Caki2 (cell line): ENCODE measurements around the gene ADIPOR1. TPM values are rescaled to one million over a fixed set of nuclear protein-coding genes. Genes with fewer than 3 reads are reported as not detected.

Experiments
- DNase-seq: peaks from one replicate; pipeline ENCODE4 v3.0.0-alpha.2; 2015; ENCODE audit warnings: low read depth
- in situ Hi-C: cut with HindIII; loops from 2 replicates; pipeline ENCODE4 v1.10.0; 2016; ENCODE audit warnings: low sequenced_read_pairs, low pct_unique_long_range_greater_than_20kb, mixed read lengths
- total RNA-seq: library from RNA; depleted of rRNA; stranded (reverse); fragments of >200 nt; shearing (Covaris generic); gene quantifications from 2 replicates; pipeline ENCODE4 v1.2.3, GENCODE V29; 2014; ENCODE audit warnings: low replicate concordance

The ADIPOR1 gene
- total RNA-seq, 1 experiment from 2014 or later: 96.0 TPM

DNA sequence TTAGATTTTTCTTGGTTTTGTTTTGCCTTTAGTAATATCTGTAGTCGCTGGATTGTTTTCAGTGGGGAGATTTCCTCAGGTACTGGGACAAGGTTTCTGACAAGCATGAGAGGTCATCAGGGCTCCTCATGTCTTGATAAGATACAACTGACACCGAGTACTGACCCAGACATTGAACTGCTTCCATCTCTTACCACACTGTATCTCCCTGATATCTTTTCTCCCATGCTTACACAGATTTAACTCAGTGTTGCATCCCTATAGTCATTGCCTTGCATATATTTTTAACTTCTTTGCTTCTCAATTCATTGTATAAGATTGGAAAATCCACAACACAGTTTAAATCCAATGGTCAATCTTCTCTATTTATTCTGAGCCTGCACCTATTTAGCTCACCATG, 21.3 kb upstream of the ADIPOR1 start:
- in situ Hi-C loops: no loop called here

DNA sequence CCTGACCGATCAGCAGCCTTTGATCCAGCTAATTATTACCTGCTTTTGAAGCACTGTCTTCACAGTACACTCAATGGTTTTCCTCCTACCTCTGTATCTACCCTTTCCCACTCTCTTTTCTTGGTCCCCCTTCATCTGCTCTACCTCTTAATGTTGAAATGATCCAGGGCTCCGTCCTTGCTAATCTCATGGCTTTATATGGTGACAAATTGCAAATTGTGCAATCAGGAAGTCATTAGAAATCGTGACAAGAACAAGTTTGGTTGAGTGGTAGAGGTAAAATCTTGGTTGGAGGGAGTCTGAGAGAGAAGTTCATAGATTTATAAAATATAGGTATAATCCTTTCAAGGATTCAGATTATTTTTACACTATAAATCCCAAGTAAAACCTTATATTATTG, 18.5 kb upstream of the ADIPOR1 start:
- DNase-seq: no peak
- in situ Hi-C loops: no loop called here

More for the DNA sequence above, 21.3 kb upstream of the ADIPOR1 start:
- no peak for DNase-seq

DNA sequence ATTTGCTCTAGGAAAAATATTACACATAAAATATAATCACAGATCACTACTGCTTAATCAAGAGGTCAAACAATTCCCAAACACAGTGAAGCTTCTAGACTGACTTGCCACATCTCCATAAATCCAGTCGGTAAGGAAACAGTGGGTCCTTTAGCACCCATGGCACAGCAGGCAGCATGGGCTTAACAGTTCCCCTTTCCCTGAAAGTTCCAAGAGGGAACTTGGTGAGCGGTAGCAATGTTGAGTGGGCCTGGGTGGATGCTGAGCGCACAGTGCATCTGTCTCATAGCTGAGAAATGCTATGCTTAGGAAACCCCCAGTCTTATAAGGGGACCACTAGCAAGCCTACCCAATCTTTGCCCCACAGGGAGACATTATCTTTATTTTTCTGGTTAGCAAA, 16.7 kb upstream of the ADIPOR1 start:
- in situ Hi-C loops: no loop called here
- no peak for DNase-seq

DNA sequence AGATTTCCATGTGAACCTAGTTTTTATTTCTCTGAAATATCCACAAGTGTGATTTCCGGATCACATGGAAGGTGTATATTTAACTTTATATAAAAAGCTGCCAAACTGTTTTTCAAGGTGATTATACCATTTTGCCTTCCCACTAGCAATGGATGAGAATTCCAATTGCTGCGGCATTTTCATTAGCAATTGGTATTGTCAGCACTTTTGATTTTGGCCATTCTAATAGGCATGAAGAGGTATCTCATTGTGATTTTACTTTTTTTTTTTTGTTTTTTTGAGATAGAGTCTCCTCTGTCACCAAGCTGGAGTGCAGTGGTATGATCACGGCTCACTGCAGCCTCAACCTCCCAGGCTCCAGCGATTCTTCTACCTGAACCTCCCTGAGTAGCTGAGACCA, 13.9 kb upstream of the ADIPOR1 start:
- no peak for DNase-seq
- in situ Hi-C loops: no loop called here

DNA sequence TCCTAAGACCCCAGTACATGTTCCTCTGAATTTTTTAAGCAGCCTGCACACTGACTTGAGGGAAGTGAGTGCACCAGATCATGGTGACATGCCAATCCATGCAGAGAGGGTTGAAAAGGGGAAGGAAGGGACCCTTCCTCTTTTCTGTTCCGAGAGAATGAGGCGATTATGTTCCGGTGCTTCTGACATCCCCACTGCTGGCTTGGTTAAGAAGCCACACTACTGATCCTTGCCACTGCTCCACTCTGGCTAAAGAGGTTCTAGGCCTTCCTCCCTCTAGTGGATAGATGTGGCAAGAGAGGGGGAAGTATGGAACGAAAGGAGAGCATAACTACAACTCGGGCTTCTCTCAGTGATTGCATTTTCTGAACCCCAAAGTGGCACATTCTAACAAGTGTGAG, 10.8 kb upstream of the ADIPOR1 start:
- peak; percentile 44 for DNase-seq
- in situ Hi-C loops: no loop called here

DNA sequence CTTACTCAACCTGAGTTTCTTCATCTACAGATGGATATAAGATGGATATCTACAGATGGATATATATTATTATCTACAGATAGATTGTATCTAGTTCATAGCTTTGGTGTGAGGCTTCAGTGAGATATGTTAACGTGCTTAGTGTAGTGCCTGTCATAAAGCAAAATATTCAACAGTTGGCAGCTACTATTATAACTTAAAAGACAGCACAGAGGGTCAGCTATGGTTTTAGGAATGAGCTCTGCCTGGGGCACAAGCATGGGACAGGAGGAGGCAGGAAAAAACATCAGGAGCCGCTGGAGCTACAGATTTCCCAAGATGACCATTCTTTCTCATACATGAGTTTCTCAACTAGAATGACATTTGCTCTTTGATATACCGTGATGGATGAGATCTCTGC, 10.2 kb upstream of the ADIPOR1 start:
- DNase-seq: no peak
- in situ Hi-C loops: no loop called here

DNA sequence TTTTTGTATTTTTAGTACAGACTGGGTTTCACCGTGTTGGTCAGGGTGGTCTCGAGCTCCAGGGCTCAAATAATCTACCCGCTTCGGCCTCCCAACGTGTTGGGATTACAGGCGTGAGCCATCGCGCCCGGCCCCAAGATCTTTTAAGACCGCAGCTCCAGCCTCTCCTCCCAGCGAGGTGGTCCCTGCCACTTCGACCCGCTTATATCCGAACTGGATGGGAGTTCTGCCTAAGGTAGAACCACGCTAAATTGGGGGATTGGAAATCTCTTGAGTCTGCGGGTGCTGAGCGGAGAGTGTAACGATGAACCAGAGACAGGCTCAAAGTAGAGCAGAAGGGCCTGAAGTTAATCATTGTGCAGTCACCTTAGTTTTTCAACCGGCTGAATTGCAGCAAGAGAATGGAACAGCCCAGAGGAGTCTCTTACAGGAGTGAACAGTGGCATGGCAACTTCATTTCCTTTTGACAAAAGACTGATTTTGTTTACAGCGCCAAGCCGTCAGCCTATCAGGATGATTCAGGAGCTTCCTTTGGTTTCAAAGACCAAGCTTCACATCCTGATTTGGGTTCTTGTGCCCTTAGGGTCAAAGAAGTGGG, 9.7 kb upstream of the ADIPOR1 start:
- in situ Hi-C loops: no loop called here
- no peak for DNase-seq

DNA sequence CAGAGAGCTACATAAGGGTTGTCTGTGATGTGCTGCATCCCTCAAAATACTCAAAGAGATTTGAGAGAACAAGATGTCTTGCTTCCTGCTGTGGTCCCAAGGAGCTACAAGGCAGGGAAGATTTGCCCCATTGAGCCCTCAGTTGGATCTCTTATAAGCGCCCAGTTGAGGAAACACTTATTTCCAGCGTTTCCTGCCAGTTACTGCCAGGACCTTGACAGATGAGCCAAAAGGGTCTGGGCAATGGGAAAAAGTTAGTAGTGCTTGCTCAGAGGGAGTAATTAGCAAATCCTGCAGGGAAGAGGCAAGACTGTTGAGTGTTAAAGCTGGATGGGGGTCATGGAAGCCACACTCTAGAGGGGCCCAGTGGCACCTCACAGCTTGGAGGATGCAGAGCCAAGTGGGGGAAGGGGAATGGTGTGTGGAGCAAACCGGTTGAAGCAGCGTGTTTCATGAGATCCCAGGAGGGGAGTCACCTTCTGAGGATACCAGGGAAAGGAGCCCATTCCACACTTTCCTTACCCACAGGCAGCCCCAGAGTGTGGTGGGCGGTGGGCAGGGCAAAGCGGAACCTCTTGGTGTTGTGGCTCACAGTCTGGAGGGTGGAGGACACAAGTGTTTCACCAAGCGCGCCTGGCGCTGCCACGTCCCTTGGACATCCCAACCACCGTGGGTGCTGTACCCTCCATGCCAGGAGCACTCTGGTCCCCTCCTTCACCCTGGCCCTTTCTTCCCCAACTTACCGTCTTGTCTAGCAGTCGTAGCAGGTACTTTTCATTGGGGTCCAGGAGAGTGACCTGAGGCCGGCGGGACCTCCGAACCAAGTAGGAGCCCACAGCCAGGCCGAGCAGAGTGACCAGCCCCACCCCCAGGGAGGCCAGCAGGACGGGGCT, 8.1 kb upstream of the ADIPOR1 start:
- in situ Hi-C loops: no loop called here
- DNase-seq: no peak

DNA sequence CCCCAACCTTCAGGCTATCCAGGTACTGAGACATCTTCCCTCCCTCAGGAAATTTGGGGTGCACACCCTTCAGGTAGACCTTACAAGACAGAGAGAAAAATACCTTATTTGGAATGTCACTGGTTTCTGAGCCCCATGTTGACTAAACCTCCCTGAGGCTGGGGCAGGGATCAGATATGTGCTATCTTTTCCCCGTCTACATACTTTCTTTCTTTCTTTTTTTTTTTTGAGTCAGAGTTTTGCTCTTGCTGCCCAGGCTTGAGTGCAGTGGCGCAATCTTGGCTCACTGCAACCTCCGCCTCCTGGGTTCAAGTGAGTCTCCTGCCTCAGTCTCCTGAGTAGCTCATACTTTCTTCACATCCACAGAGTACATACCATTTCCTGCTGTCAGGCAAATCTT, 7.3 kb upstream of the ADIPOR1 start:
- no peak for DNase-seq
- in situ Hi-C loops: no loop called here

DNA sequence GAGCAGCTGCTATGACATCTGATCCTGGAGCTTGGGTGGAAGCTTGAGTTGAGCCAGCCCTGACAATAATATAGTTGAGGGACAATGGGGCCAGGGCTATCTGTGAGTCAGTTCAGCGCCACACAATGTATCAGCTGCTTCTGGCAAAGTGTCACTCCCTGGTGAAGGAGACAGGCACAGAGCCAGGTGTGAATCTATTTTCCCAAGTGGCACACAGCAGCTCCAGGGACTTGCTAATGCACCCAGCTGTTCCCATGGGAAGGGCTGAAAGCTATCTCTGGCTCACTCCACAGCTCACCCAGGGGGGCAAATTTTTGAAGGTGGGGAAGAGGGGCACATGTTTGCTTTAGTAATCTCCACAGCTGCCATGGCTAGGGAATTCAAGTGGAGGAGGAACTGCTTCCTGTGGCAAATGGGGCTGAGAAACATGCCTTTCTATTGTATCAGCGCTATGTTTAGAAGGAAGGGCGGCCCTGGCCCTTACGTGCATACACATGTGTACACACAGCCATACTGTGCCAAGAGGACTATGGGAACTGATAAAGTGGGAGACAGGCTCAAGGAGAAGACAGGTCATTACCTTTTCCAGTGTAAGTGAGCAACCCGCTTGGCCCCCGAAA, 6.8 kb upstream of the ADIPOR1 start:
- in situ Hi-C loops: no loop called here
- DNase-seq: no peak

DNA sequence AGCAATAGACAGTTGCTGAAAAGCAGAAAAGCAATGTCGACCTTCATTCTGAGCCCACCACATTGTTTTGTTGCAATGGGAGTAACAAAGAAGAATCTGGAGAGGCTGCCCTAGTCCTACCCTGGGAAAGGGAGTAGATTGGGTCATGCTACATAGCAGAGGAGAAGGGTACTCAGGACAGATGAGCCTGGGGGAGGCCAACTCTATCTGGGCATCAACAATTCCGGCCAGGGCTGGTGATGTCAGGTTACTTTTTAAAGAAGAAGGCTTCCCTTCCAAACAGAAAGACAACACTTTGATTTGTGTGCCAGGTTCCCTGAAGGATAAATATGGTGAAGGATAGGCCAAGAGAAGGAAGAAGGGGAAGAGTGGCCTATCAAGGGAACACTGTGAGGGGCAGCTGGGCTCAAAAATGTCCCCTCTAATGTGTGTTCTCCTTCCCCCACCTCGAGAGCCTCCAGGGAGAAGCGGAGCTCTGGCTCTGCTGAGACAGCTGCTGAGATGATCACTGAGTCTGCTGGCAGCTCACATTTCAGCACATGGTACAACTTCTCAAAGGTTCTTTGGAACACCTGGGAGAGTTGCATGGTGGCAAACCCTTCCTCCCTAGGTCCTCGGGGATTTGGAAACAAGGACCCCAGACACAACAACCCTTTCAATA, 3.2 kb upstream of the ADIPOR1 start:
- no peak for DNase-seq
- in situ Hi-C loops: no loop called here

DNA sequence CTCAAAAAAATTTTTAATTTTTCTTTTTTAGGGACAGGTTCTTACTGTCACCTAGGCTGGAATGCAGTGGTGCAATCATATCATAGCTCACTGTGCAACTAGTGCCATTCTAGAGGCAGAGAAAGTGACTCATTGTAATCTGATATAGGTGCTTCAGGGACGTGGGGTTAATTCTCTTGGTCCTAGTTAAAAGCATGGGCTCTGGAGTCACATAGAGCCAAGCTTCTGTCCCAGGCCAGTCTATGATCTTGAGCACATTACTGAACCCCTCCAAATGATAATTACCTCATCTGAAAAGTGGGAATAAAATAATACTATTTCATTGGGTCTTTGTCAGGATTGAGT, 1.1 kb upstream of the ADIPOR1 start:
- in situ Hi-C loops: no loop called here
- DNase-seq: peak; percentile 45

DNA sequence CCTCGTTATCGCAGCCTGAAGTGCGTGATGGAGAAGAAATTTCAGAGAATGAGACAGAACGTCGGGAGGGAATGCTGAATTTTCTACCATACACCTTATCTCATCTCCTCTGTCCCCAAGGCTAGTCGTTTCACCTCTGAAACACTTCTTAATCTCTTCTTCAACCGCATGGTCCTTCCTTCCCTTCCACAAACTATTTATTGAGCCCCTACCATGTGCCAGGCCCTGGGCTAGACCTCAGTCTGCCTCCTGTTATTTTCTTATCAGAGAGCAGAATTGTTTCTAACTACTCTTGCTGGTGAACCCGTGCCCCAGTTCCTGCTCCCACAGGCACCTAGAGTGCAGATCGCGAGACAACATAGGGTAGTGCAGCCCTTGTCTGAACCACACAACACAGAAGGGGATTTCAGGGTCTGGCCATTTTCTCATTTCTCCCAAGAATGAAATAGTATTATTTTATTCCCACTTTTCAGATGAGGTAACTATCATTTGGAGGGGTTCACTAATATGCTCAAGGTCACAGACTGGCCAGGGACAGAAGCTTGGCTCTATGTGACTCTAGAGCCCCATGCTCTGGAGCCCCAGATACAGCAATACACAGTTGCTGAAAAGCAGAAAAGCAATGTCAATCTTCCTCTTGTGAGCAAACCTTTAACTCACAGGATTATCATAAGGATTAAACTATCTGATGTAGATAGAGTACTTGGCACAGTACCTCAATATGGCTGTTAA, 598 bp upstream of the ADIPOR1 start:
- in situ Hi-C loops: no loop called here

DNA sequence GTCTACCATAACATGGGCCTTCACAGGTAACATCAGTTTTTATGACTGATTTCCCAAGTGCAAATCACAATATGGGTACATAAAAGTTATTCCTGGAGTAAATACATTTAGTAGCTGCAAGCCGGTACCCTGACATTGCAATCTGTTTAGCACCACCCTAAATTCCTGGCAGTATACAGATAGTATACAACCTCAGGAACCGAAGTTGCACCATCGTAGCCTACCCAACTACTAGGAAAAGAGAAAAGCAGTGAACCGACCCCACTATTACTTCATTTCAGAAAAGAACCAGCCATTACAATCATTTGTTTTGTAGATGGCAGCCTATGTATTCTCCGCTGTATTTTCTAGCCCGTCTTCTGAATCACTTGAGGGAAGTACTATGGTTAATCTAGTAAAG, 1.1 kb downstream of the ADIPOR1 start:
- in situ Hi-C loops: no loop called here
- no peak for DNase-seq

More for the DNA sequence above, 598 bp upstream of the ADIPOR1 start:
- no peak for DNase-seq

DNA sequence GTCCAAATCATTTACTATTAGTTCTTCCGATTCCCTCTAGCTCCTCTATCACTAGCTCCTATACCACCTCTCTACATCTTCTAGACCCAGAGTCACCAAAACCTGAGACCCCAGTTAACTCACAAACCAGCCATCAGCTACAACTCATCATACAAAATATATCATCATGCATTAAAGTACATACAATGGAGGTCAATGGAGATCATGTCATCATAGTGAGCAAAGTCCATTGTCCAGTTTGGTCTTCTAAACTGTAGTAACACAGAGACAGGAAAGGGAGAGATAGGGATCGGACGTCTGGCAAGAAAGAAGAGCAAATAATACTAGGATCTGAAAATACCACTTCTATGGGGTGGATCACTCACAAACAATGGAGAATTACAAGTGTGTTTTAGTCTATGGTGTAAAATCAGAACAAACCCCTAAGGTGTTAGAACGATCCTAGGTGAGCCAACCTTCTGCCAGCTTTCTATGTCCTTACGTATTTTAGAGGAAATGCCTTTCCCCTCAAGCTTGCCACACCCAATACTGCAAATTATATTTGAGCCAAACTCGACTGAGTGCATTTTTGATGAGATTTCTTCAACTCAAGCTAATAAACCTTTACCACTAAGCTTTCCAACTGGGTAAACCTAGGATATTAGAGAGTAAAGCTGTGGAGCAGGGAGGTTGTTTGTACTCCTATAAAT, 3.9 kb downstream of the ADIPOR1 start:
- DNase-seq: no peak
- in situ Hi-C loops: no loop called here

DNA sequence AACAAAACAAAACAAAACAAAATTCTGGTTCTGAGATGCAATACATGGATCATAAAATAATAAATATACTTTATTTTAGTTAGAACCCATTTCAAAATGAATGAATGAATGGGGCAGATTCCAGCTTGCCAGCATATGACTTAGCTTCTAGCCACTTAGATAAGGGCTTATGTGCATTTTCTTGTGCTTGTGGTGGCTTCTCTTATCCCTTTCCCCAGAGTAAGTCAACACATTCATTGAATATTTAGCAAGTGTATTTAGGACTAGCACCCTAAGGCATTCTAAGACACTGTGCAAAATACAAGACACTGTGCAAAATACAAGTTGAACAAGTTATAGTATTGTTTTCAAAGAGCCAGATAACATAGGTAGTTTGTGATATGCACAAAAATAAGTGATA, 4.7 kb downstream of the ADIPOR1 start:
- DNase-seq: no peak
- in situ Hi-C loops: no loop called here

DNA sequence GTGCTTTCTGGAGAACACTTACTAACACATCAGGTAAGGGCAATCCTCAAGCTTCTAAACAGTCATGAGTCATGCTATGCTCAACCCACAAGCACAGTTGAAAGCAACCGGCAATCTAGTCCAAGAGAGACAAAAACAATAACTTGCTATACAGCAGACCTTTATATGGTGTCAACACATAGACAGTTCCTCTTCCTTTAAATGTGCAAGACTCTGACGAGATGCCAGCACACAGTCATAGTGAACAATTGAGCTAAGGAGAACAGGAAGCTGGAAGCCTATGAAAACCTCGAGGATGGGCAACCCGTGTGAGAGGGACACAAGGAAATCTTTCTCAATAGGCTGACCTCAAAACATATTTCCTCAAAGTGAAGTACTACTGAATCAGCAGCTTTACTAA, 5.3 kb downstream of the ADIPOR1 start:
- in situ Hi-C loops: no loop called here
- DNase-seq: no peak

DNA sequence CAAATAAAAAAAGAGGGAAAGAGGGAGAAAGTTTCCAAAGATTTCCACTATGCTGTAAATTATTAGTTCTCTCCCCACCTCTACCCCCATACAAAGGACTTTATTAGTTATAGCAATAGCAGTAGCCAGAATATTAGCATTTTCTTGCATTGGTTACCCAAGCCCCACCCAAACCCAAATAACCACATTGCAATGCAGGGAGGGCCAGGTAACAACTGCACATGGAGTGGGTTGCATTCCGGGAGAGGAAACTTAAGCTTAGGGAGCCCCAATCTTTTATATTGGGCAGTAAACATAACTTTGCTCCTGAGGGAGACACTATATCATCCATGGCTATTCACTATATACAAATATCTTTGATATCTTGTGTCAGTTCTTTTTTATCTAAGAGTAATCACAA, 6.0 kb downstream of the ADIPOR1 start:
- in situ Hi-C loops: no loop called here
- DNase-seq: no peak
